ENCODE results near the gene HRK. TPM values are rescaled to one million over a fixed set of nuclear protein-coding genes. Genes with fewer than 3 reads are reported as not detected.

The HRK gene
- total RNA-seq, 4 donors from 2014 or later: under 0.01 to 0.45 (median 0.08) TPM; not detected in 1

DNA sequence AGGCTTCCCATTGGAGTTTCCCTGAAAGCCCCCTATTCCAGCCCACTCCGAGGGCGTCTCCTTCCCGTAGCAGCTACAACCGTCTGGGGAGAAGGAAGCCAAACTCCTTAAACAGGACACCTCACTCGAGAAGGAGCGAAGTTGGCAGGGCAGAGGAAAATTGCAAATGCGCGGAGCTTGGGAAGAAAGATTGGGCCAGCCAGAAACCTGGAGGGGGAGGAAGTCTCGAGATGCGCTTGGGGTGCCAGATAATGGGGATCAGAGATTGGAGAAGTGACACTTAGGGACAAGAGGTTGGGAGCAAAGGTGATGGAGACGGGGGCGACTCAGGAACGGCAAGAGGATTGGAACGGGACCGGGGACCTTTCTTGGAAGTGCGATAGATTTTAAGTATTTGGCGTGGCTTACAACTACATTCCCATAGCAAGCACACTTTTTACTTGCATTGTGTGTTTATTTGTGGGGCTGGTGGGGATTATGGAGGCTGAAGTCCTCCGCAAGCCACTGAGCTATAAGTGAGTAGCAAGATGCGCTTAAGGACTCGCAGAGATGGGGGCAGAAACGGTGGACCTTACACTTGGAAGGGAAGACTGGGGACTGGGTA lies 926 bp downstream of the HRK start:
- Histone ChIP-seq H3K27ac (no peak overlapping the region), H3K36me3 (no peaks in the 10 kb centered on the region), H3K4me3 (peak overlapping the region in 1 of 2 donors; percentile 49), H3K27me3 (peaks cover 97% of the 10 kb centered on the region), H3K9me3 (no peaks in the 10 kb centered on the region), H3K4me1 (peaks cover 0 to 45% (median 23%) of the 10 kb centered on the region in 3 donors)
- no peak for TF ChIP-seq POLR2AphosphoS5 (IDR thresholded peaks at IDR 0.05)
- TF ChIP-seq EP300 (IDR thresholded peaks at IDR 0.05): no peak
- no peak for TF ChIP-seq POLR2A (IDR thresholded peaks at IDR 0.05)
- TF ChIP-seq, protein P1, sequence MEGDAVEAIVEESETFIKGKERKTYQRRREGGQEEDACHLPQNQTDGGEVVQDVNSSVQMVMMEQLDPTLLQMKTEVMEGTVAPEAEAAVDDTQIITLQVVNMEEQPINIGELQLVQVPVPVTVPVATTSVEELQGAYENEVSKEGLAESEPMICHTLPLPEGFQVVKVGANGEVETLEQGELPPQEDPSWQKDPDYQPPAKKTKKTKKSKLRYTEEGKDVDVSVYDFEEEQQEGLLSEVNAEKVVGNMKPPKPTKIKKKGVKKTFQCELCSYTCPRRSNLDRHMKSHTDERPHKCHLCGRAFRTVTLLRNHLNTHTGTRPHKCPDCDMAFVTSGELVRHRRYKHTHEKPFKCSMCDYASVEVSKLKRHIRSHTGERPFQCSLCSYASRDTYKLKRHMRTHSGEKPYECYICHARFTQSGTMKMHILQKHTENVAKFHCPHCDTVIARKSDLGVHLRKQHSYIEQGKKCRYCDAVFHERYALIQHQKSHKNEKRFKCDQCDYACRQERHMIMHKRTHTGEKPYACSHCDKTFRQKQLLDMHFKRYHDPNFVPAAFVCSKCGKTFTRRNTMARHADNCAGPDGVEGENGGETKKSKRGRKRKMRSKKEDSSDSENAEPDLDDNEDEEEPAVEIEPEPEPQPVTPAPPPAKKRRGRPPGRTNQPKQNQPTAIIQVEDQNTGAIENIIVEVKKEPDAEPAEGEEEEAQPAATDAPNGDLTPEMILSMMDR (IDR thresholded peaks at IDR 0.05): no peak
- ATAC-seq: no peak
- 2 to 3% methylated on average over 10 to 14 of the region's 21 CpGs for WGBS, 2 donors (ENCODE audit: low coverage in 1 of 2)

GRCh38 chr12:116879509-116880212 lies 1.6 kb downstream of the HRK start:
- 20% methylated on average over 4 of the region's 52 CpGs; no CpG with 5 or more reads in 1 of the 2 donors for WGBS, 2 donors (ENCODE audit: low coverage in 1 of 2)
- Histone ChIP-seq H3K27me3 (peaks cover 100% of the 10 kb centered on the region), H3K4me3 (peak overlapping the region in 1 of 2 donors; percentile 29), H3K27ac (no peak overlapping the region), H3K36me3 (no peaks in the 10 kb centered on the region), H3K4me1 (peaks cover 0 to 45% (median 23%) of the 10 kb centered on the region in 3 donors), H3K9me3 (peaks cover 0 to 5% (median 0%) of the 10 kb centered on the region in 3 donors)
- TF ChIP-seq, protein P1 (IDR thresholded peaks at IDR 0.05): no peak
- TF ChIP-seq POLR2AphosphoS5 (IDR thresholded peaks at IDR 0.05) (no peak), POLR2A (IDR thresholded peaks at IDR 0.05) (no peak), EP300 (IDR thresholded peaks at IDR 0.05) (no peak)
- ATAC-seq: no peak

DNA sequence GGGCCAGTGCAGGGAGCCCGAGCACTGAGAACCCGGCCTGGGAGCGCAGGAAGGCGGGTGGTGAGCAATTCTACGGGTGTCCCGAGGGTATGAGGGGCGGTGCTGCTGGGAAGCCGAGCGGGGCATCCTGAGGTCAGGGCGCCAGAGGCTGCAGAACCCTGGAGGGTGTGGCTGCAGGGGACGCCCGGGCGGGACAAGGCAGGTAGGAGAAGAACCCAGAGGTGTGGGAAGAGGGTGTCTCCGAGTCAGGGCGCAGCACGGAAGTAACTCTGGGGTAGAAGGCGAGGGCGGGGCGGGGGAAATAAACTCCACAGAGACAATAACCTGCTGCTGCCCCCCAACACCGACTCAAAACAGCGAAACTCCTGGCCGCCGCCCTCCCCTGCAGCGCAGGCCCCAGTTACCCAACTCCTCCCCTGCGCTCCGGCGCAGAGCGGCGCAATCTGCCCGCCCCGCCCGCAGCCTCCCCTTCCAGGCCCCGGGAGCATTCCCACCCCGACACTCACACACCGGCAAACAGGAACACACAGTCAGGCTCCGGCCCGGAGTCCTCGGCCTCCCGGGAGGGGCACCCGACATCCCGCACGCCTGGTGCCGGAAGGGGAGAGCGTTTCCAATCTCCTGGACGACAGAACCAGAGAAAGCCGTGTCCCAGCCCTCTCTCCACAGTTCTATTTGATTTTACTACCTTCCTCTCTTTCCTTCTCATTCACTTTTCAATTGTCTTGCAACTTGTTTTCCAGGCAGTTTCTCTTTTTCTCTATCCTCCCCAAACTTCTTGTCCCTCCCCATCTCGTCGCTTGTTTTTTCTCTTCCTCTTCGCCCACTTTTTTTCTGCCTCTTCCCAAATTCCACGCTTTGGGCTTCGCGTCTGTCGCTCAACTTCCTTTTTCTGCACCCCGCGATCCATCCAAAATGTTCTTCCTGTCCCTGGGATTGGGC lies 2.4 kb downstream of the HRK start:
- Histone ChIP-seq H3K9me3 (peaks cover 0 to 13% (median 0%) of the 10 kb centered on the region in 3 donors), H3K4me3 (peak overlapping the region in 1 of 2 donors; percentile 29), H3K27ac (no peak overlapping the region), H3K36me3 (no peaks in the 10 kb centered on the region), H3K27me3 (peaks cover 100% of the 10 kb centered on the region), H3K4me1 (peaks cover 0 to 45% (median 23%) of the 10 kb centered on the region in 3 donors)
- no peak for TF ChIP-seq POLR2AphosphoS5 (IDR thresholded peaks at IDR 0.05)
- TF ChIP-seq EP300 (IDR thresholded peaks at IDR 0.05): no peak
- no peak for TF ChIP-seq POLR2A (IDR thresholded peaks at IDR 0.05)
- TF ChIP-seq, protein P1 (IDR thresholded peaks at IDR 0.05): no peak
- WGBS, 2 donors (ENCODE audit: low coverage in 1 of 2): 0 to 7% methylated on average over 20 to 30 of the region's 55 CpGs
- ATAC-seq: no peak

- no peak overlapping the region for H3K27ac ChIP-seq
- peaks cover 0 to 32% (median 16%) of the 10 kb centered on the region in 3 donors for H3K4me1 ChIP-seq
- TF ChIP-seq POLR2A (IDR thresholded peaks at IDR 0.05): no peak
- TF ChIP-seq POLR2AphosphoS5 (IDR thresholded peaks at IDR 0.05): no peak
- TF ChIP-seq, protein P1 (IDR thresholded peaks at IDR 0.05): no peak
- no peak for TF ChIP-seq EP300 (IDR thresholded peaks at IDR 0.05)
- H3K9me3 ChIP-seq: peaks cover 0 to 16% (median 0%) of the 10 kb centered on the region in 3 donors
- no peak overlapping the region for H3K4me3 ChIP-seq
- no peak for ATAC-seq
- H3K36me3 ChIP-seq: no peaks in the 10 kb centered on the region
- peaks cover 92% of the 10 kb centered on the region for H3K27me3 ChIP-seq
- 9 to 19% methylated on average over 4 to 13 of the region's 19 CpGs for WGBS, 2 donors (ENCODE audit: low coverage in 1 of 2)
These were observed 4.9 kb downstream of the HRK start for GRCh38 chr12:116876151-116876869.

All from gastroesophageal sphincter (tissue), 4 donors.